HepG2 (cell line): ENCODE results near the gene GPR137. TPM values are rescaled to one million over a fixed set of nuclear protein-coding genes. Genes with fewer than 3 reads are reported as not detected.

Experiments
- ATAD3A ChIP-seq: sonication (generic); formaldehyde crosslinking; IDR thresholded peaks from 2 replicates; pipeline ENCODE4 v1.4.0; 2020; ENCODE audit warnings: missing genetic modification reagents
- CEBPZ ChIP-seq: IDR thresholded peaks from 2 replicates; pipeline ENCODE4 v1.6.1; 2012; ENCODE audit warnings: low read length, improper control_type of control experiment
- MED13 ChIP-seq: sonication (generic); formaldehyde crosslinking; IDR thresholded peaks from 2 replicates; pipeline ENCODE4 v1.5.0; 2020; ENCODE audit warnings: missing genetic modification reagents
- NFE2L2 ChIP-seq: fragments of 150-350 bp; IDR thresholded peaks from 2 replicates; pipeline ENCODE4 v1.6.1; 2014; ENCODE audit warnings: low read length
- PITX1 ChIP-seq: sonication (generic); formaldehyde crosslinking; IDR thresholded peaks from 2 replicates; pipeline ENCODE4 v1.5.1; 2020; ENCODE audit warnings: mild to moderate bottlenecking, missing genetic modification reagents
- RORA ChIP-seq: sonication (generic); formaldehyde crosslinking; IDR thresholded peaks from 2 replicates; pipeline ENCODE4 v1.5.0; 2020; ENCODE audit warnings: mild to moderate bottlenecking, missing genetic modification reagents, moderate library complexity
- TRIM22 ChIP-seq: fragments of 450-650 bp; IDR thresholded peaks from 2 replicates; pipeline ENCODE4 v1.6.1; 2017
- ZBTB21 ChIP-seq: sonication (generic); formaldehyde crosslinking; IDR thresholded peaks from 2 replicates; pipeline ENCODE4 v1.4.0; 2020; ENCODE audit warnings: missing genetic modification reagents
- ZBTB43 ChIP-seq: sonication (generic); formaldehyde crosslinking; conservative IDR thresholded peaks from 2 replicates; pipeline ENCODE4 v1.4.0; 2020; ENCODE audit warnings: missing genetic modification reagents
- ZFYVE20 ChIP-seq: sonication (generic); formaldehyde crosslinking; IDR thresholded peaks from 2 replicates; pipeline ENCODE4 v1.8.0; 2023; ENCODE audit warnings: low read depth, mild to moderate bottlenecking, moderate library complexity, missing genetic modification reagents, borderline replicate concordance
- ZNF17 ChIP-seq: sonication (generic); formaldehyde crosslinking; IDR thresholded peaks from 2 replicates; pipeline ENCODE4 v1.5.0; 2020; ENCODE audit warnings: mild to moderate bottlenecking, missing genetic modification reagents
- ZSCAN21 ChIP-seq: sonication (generic); formaldehyde crosslinking; IDR thresholded peaks from 2 replicates; pipeline ENCODE4 v1.8.0; 2022; ENCODE audit warnings: mild to moderate bottlenecking, missing genetic modification reagents, moderate library complexity, borderline replicate concordance
- polyA plus RNA-seq, 8 experiments: library from polyadenylated mRNA; depleted of rRNA in 3 of 8; stranded (reverse) in 7 of 8; unstranded in 1 of 8; fragments of >200 nt; fragmentation: Illumina TruSeq in 4 of 8; extraction: Trizol in 4 of 8; gene quantifications; 2 replicates each; pipeline versions ENCODE4 v1.2.1 to v1.2.3, GENCODE V29; 2011 to 2016; ENCODE audit warnings: low read depth in 4 of 8, missing spikeins in 1 of 8, mixed read lengths in 1 of 8; ENCODE audit not compliant: insufficient read depth in 1 of 8
- total RNA-seq, 5 experiments: library from RNA; depleted of rRNA; stranded (reverse); fragments of >200 nt; fragmentation: Illumina TruSeq; extraction: Trizol; gene quantifications; 2 replicates each; pipeline ENCODE4 v1.2.3, GENCODE V29; 2016; ENCODE audit warnings: low read depth in 1 of 5
- TF ChIP-seq, protein P1 (sequence below): sonication (generic); formaldehyde crosslinking; IDR thresholded peaks from 2 replicates; pipeline ENCODE4 v1.5.0; 2020; ENCODE audit warnings: mild to moderate bottlenecking, missing genetic modification reagents
- TF ChIP-seq, protein P2 (sequence below): sonication (generic); formaldehyde crosslinking; IDR thresholded peaks from 2 replicates; pipeline ENCODE4 v1.4.0; 2020; ENCODE audit warnings: mild to moderate bottlenecking, missing genetic modification reagents
- TF ChIP-seq, protein P3 (sequence below): sonication (generic); formaldehyde crosslinking; IDR thresholded peaks from 2 replicates; pipeline ENCODE4 v1.4.0; 2020; ENCODE audit warnings: mild to moderate bottlenecking, missing genetic modification reagents
- TF ChIP-seq, protein P4 (sequence below): sonication (generic); formaldehyde crosslinking; IDR thresholded peaks from 2 replicates; pipeline ENCODE4 v1.8.1; 2023; ENCODE audit warnings: mild to moderate bottlenecking, missing genetic modification reagents, borderline replicate concordance
- TF ChIP-seq, protein P5 (sequence below): sonication (generic); formaldehyde crosslinking; IDR thresholded peaks from 2 replicates; pipeline ENCODE4 v1.4.0; 2020; ENCODE audit warnings: missing genetic modification reagents

The GPR137 gene
- total and polyA plus RNA-seq, 2 of the 13 experiments (the other 11 are each of a cell fraction or from before 2014, with no cell fraction given), result 8.5 to 13.2 TPM

- TF ChIP-seq, protein P1, sequence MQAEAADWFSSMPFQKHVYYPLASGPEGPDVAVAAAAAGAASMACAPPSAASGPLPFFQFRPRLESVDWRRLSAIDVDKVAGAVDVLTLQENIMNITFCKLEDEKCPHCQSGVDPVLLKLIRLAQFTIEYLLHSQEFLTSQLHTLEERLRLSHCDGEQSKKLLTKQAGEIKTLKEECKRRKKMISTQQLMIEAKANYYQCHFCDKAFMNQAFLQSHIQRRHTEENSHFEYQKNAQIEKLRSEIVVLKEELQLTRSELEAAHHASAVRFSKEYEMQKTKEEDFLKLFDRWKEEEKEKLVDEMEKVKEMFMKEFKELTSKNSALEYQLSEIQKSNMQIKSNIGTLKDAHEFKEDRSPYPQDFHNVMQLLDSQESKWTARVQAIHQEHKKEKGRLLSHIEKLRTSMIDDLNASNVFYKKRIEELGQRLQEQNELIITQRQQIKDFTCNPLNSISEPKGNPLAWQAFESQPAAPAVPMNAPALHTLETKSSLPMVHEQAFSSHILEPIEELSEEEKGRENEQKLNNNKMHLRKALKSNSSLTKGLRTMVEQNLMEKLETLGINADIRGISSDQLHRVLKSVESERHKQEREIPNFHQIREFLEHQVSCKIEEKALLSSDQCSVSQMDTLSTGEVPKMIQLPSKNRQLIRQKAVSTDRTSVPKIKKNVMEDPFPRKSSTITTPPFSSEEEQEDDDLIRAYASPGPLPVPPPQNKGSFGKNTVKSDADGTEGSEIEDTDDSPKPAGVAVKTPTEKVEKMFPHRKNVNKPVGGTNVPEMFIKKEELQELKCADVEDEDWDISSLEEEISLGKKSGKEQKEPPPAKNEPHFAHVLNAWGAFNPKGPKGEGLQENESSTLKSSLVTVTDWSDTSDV, result no peak; the same call in 1 of the 2 replicates
- TF ChIP-seq, protein P2, sequence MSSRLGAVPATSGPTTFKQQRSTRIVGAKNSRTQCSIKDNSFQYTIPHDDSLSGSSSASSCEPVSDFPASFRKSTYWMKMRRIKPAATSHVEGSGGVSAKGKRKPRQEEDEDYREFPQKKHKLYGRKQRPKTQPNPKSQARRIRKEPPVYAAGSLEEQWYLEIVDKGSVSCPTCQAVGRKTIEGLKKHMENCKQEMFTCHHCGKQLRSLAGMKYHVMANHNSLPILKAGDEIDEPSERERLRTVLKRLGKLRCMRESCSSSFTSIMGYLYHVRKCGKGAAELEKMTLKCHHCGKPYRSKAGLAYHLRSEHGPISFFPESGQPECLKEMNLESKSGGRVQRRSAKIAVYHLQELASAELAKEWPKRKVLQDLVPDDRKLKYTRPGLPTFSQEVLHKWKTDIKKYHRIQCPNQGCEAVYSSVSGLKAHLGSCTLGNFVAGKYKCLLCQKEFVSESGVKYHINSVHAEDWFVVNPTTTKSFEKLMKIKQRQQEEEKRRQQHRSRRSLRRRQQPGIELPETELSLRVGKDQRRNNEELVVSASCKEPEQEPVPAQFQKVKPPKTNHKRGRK (CRISPR knock-in tag), result no peak
- TF ChIP-seq TRIM22 (no peak), PITX1 (CRISPR knock-in tag) (no peak), ZFYVE20 (CRISPR knock-in tag) (no peak), RORA (CRISPR knock-in tag) (no peak), CEBPZ (no peak), ATAD3A (CRISPR knock-in tag) (no peak), NFE2L2 (no peak), ZBTB21 (no peak), ZNF17 (CRISPR knock-in tag) (no peak), ZBTB43 (CRISPR knock-in tag) (no peak; the same call in 1 of the 2 replicates), ZSCAN21 (CRISPR knock-in tag) (no peak), MED13 (CRISPR knock-in tag) (no peak)
- TF ChIP-seq, protein P3, sequence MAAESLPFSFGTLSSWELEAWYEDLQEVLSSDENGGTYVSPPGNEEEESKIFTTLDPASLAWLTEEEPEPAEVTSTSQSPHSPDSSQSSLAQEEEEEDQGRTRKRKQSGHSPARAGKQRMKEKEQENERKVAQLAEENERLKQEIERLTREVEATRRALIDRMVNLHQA (CRISPR knock-in tag), result no peak
- TF ChIP-seq, protein P4, sequence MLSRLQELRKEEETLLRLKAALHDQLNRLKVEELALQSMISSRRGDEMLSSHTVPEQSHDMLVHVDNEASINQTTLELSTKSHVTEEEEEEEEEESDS (CRISPR knock-in tag), result no peak
- TF ChIP-seq, protein P5, sequence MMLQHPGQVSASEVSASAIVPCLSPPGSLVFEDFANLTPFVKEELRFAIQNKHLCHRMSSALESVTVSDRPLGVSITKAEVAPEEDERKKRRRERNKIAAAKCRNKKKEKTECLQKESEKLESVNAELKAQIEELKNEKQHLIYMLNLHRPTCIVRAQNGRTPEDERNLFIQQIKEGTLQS (CRISPR knock-in tag), result no peak
Observed at GRCh38 chr11:64241491-64242374, 43.9 kb upstream of the GPR137 start (continued).
